Sigmoid colon (tissue), 7 donors: ENCODE results near the gene RPTOR. TPM values are rescaled to one million over a fixed set of nuclear protein-coding genes. Genes with fewer than 3 reads are reported as not detected.
"Not testable (repeated sequence)": the region's sequence is repeated elsewhere in the genome, so short reads cannot be mapped to it uniquely, and the experiment has no call there.

Experiments used
- DNase-seq: peaks from one replicate; pipeline ENCODE4 v3.0.0-alpha.2; 2019
- H3K27ac ChIP-seq, 4 donors: fragments of 200-600 bp; sonication (generic); one replicate each; pipeline ENCODE4 v1.5.1; 2016 to 2019; ENCODE audit warnings: mild to moderate bottlenecking in 1 of 4
- H3K27me3 ChIP-seq, 3 donors: fragments of 200-600 bp; sonication (generic); one replicate each; pipeline ENCODE4 v1.5.1; 2019; ENCODE audit warnings: mild to moderate bottlenecking in 1 of 3
- H3K36me3 ChIP-seq, 4 donors: fragments of 200-600 bp; sonication (generic); one replicate each; pipeline ENCODE4 v1.5.1; 2016 to 2019
- H3K4me1 ChIP-seq, 4 donors: fragments of 200-600 bp; sonication (generic); one replicate each; pipeline ENCODE4 v1.5.1; 2017 to 2019
- H3K4me3 ChIP-seq, 4 donors: fragments of 200-600 bp; sonication (generic); one replicate each; pipeline ENCODE4 v1.5.1; 2017 to 2019; ENCODE audit warnings: mild to moderate bottlenecking in 2 of 4, moderate library complexity in 1 of 4
- H3K9me3 ChIP-seq, 4 donors: fragments of 200-600 bp in 3 of 4; sonication (generic) in 3 of 4; one replicate each; pipeline versions ENCODE4 v1.5.1 to v1.6.1; 2013 to 2019
- CTCF ChIP-seq, 4 experiments: fragments of 450-650 bp in 3 of 4; fragments of 200-600 bp in 1 of 4; IDR thresholded peaks; one replicate each; pipeline ENCODE4 v1.5.1; 2016 to 2019; ENCODE audit warnings: antibody characterized with exemption in 4 of 4, mild to moderate bottlenecking in 3 of 4, moderate library complexity in 2 of 4
- EP300 ChIP-seq, 4 donors: sonication (generic); formaldehyde crosslinking; IDR thresholded peaks; one replicate each; pipeline ENCODE4 v1.6.1; 2017; ENCODE audit warnings: antibody characterized with exemption in 4 of 4
- POLR2A ChIP-seq, 2 donors: fragments of 450-650 bp; IDR thresholded peaks; one replicate each; pipeline ENCODE4 v1.6.1; 2016; ENCODE audit warnings: antibody characterized with exemption in 2 of 2, mild to moderate bottlenecking in 2 of 2, moderate library complexity in 2 of 2
- POLR2AphosphoS5 ChIP-seq, 4 donors: sonication (generic); formaldehyde crosslinking; IDR thresholded peaks; one replicate each; pipeline ENCODE4 v1.6.1; 2017; ENCODE audit warnings: antibody characterized with exemption in 4 of 4
- WGBS, 2 donors: extraction: QIAGEN DNeasy Blood & Tissue Kit; methylation state at CpG; one replicate each; pipeline ENCODE4 v1.1.7; 2013; 5-methylcytosine and 5-hydroxymethylcytosine counted together
- intact Hi-C: fragments of 100-400 bp; cut with DNase I; formaldehyde crosslinking; loops from one replicate; pipeline ENCODE4 v1.15.1; 2023
- polyA plus RNA-seq, 3 donors: library from polyadenylated mRNA; stranded (reverse); fragments of 200-250 nt; gene quantifications; one replicate each; pipeline ENCODE4 v1.2.3, GENCODE V29; 2013
- total RNA-seq, 4 donors: library from RNA; depleted of rRNA; stranded (reverse); fragments of >200 nt; gene quantifications; one replicate each; pipeline ENCODE4 v1.1.0, GENCODE V29; 2016
- donor health status: healthy with polysubstance abuse.
- donor health status: Bipolar disorder and iron deficiency.
- donor health status: healthy.

RPTOR gene
- total and polyA plus RNA-seq, 7 donors: 3.7 to 68.7 (median 22.9) TPM

DNA sequence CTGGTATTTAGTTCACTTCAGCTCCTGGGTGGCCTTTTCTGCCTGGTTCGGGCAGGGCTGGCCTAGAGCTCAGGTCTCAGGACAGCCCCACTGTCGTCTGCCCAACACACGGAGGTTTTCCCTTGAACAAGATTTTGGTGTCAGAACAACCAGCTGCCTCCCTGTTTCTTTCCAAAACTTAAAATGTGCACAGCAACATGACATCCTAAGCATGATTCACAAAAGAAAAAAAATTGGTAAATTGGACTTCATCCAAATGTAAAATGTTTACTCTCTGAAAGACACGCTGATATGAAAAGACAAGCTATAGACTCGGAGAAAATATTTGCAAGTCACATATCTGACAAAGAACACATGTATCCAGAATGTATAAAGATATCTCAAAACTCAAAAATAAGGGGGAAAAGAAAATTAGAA, 249.2 kb downstream of the RPTOR start:
- Histone ChIP-seq H3K27ac (peak overlapping the region; percentile 52 to 86 (median 72)), H3K4me3 (no peak overlapping the region), H3K9me3 (no peaks in the 10 kb centered on the region), H3K4me1 (peaks cover 0 to 63% (median 45%) of the 10 kb centered on the region in 4 donors), H3K27me3 (no peaks in the 10 kb centered on the region), H3K36me3 (no peaks in the 10 kb centered on the region)
- peak; percentile 50 for DNase-seq
- 74 to 77% methylated on average over 5 of the region's 5 CpGs for WGBS, 2 donors
- TF ChIP-seq EP300 (IDR thresholded peaks at IDR 0.05) (no peak), POLR2AphosphoS5 (IDR thresholded peaks at IDR 0.05) (peak in 1 of 4 donors; percentile 11)
- intact Hi-C loops: loop anchor here (5.0 kb wide), 1 partner anchor 38 kb away; no protein-coding TSS in a partner anchor

GRCh38 chr17:80794281-80795089, 249.8 kb downstream of the RPTOR start:
- no peak overlapping the region for H3K4me3 ChIP-seq
- H3K27ac ChIP-seq: peak overlapping the region; percentile 52 to 86 (median 72)
- TF ChIP-seq POLR2AphosphoS5 (IDR thresholded peaks at IDR 0.05) (peak in 1 of 4 donors; percentile 1), EP300 (IDR thresholded peaks at IDR 0.05) (no peak)
- H3K36me3 ChIP-seq: no peaks in the 10 kb centered on the region
- peak; percentile 57 for DNase-seq
- intact Hi-C loops: loop anchor here (5.0 kb wide), 1 partner anchor 38 kb away; no protein-coding TSS in a partner anchor
- no peaks in the 10 kb centered on the region for H3K9me3 ChIP-seq
- H3K27me3 ChIP-seq: no peaks in the 10 kb centered on the region
- 91 to 94% methylated on average over 16 of the region's 16 CpGs for WGBS, 2 donors
- H3K4me1 ChIP-seq: peaks cover 0 to 63% (median 45%) of the 10 kb centered on the region in 4 donors

- intact Hi-C loops: no loop called here
- no peak for TF ChIP-seq EP300 (IDR thresholded peaks at IDR 0.05)
- no peak for TF ChIP-seq CTCF (IDR thresholded peaks at IDR 0.05)
- TF ChIP-seq POLR2AphosphoS5 (IDR thresholded peaks at IDR 0.05): no peak
- TF ChIP-seq POLR2A (IDR thresholded peaks at IDR 0.05): no peak
- peak overlapping the region; percentile 52 to 86 (median 72) for H3K27ac ChIP-seq
- DNase-seq: peak; percentile 54
- 89 to 92% methylated on average over 12 of the region's 12 CpGs for WGBS, 2 donors
- H3K27me3 ChIP-seq: no peaks in the 10 kb centered on the region
- no peak overlapping the region for H3K4me3 ChIP-seq
- no peaks in the 10 kb centered on the region for H3K36me3 ChIP-seq
- H3K9me3 ChIP-seq: no peaks in the 10 kb centered on the region
- peaks cover 0 to 59% (median 43%) of the 10 kb centered on the region in 4 donors for H3K4me1 ChIP-seq
These were observed 250.5 kb downstream of the RPTOR start for GRCh38 chr17:80795090-80795580.

DNA sequence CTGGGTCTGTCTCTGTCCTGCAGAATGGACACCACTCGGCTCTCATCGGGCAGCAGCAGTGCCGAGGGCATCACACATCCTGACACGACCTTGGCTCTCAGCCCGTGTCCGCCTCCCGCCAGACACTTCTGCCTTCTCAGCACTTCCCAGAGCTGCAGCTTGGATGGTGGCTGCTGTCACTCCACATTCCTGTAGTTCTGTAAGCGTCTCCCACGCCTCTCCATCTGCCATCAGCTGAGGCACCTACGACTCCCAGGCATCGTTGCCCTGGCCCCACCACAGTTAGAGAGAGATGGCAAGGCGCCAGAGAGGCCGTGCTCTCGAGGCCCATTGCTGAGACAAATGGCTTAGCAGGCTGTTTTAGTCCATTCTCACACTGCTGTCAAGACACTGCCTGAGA, 251.1 kb downstream of the RPTOR start:
- Histone ChIP-seq H3K27me3 (no peaks in the 10 kb centered on the region), H3K4me3 (no peak overlapping the region), H3K4me1 (peaks cover 0 to 52% (median 41%) of the 10 kb centered on the region in 4 donors), H3K27ac (peak overlapping the region; percentile 52 to 86 (median 72)), H3K36me3 (no peaks in the 10 kb centered on the region), H3K9me3 (no peaks in the 10 kb centered on the region)
- peak; percentile 70 for DNase-seq
- intact Hi-C loops: no loop called here
- TF ChIP-seq POLR2AphosphoS5 (IDR thresholded peaks at IDR 0.05): no peak
- no peak for TF ChIP-seq EP300 (IDR thresholded peaks at IDR 0.05)
- no peak for TF ChIP-seq POLR2A (IDR thresholded peaks at IDR 0.05)
- TF ChIP-seq CTCF (IDR thresholded peaks at IDR 0.05): no peak
- WGBS, 2 donors: 73 to 88% methylated on average over 14 of the region's 14 CpGs

GRCh38 chr17:80796430-80796861, 251.8 kb downstream of the RPTOR start:
- no peaks in the 10 kb centered on the region for H3K9me3 ChIP-seq
- H3K36me3 ChIP-seq: no peaks in the 10 kb centered on the region
- no peaks in the 10 kb centered on the region for H3K27me3 ChIP-seq
- no peak overlapping the region for H3K27ac ChIP-seq
- no peak overlapping the region for H3K4me3 ChIP-seq
- 33 to 68% methylated on average over 9 of the region's 9 CpGs for WGBS, 2 donors
- no peak for TF ChIP-seq POLR2A (IDR thresholded peaks at IDR 0.05)
- TF ChIP-seq EP300 (IDR thresholded peaks at IDR 0.05): no peak
- TF ChIP-seq POLR2AphosphoS5 (IDR thresholded peaks at IDR 0.05): no peak
- TF ChIP-seq CTCF (IDR thresholded peaks at IDR 0.05): no peak
- intact Hi-C loops: no loop called here
- peak; percentile 19 for DNase-seq
- H3K4me1 ChIP-seq: peaks cover 0 to 46% (median 34%) of the 10 kb centered on the region in 4 donors

DNA sequence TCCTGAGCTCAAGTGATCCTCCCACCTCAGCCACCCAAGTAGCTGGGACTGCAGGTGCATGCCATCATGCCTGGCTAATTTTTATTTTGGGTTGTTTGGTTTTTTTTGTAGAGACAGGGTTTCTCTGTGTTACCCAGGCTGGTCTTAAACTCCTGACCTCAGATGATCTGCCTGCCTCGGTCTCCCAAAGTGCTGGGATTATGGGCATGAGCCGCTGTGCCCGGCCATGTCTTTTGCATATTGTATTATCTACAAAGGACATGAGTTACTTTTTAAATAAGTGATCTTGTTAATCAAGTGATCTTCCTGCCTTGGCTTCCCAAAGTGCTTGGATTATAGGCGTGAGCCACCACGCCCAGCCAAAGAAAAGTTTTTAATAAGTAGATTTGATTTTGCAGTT, 252.6 kb downstream of the RPTOR start:
- DNase-seq, H3K27ac ChIP-seq, H3K27me3 ChIP-seq, H3K4me3 ChIP-seq, H3K36me3 ChIP-seq, H3K9me3 ChIP-seq, intact Hi-C loops: not testable (repeated sequence)
- H3K4me1 ChIP-seq: peaks cover 0 to 38% (median 26%) of the 10 kb centered on the region in 4 donors
- WGBS, 2 donors: 96 to 99% methylated on average over 5 of the region's 5 CpGs
